Upper lobe of right lung (tissue), 1 donor: ENCODE results near the gene UNC13D. TPM values are rescaled to one million over a fixed set of nuclear protein-coding genes. Genes with fewer than 3 reads are reported as not detected.

Experiments used
- ATAC-seq: fragments of 200-7000 bp; cut with Tn5 transposase; one replicate; pipeline ENCODE4 v1.9.1; 2020; ENCODE audit warnings: mild to moderate bottlenecking, moderate library complexity
- DNase-seq: peaks from one replicate; pipeline ENCODE4 v3.0.0-alpha.2; 2020
- H3K27ac ChIP-seq: fragments of 200-600 bp; one replicate; pipeline ENCODE4 v1.8.0; 2022
- H3K27me3 ChIP-seq: fragments of 200-600 bp; one replicate; pipeline ENCODE4 v1.8.0; 2022; ENCODE audit warnings: mild to moderate bottlenecking
- H3K36me3 ChIP-seq: fragments of 200-600 bp; one replicate; pipeline ENCODE4 v1.8.0; 2022
- H3K4me1 ChIP-seq: fragments of 200-600 bp; one replicate; pipeline ENCODE4 v1.8.0; 2022
- H3K4me3 ChIP-seq: fragments of 200-600 bp; one replicate; pipeline ENCODE4 v1.8.0; 2022; ENCODE audit warnings: mild to moderate bottlenecking
- H3K9me3 ChIP-seq: fragments of 200-600 bp; one replicate; pipeline ENCODE4 v1.8.0; 2022
- intact Hi-C: fragments of 100-400 bp; cut with DNase I; formaldehyde crosslinking; loops from one replicate; pipeline ENCODE4 v1.11.0; 2022
- total RNA-seq: library from RNA; stranded (reverse); fragmentation: NEBNext Ultra II Directional; extraction: Animal tissue kit (Norgen Biotek cat#: 25700); gene quantifications from one replicate; pipeline ENCODE4 v1.2.1, GENCODE V29; 2021
- TF ChIP-seq, protein P1 (sequence below): fragments of 200-600 bp; IDR thresholded peaks from one replicate; pipeline ENCODE4 v1.8.0; 2022; ENCODE audit warnings: antibody characterized with exemption
- donor health status: DM: no; HTN: yes; CAD: no; lungs with severe emphysema.

The UNC13D gene
- total RNA-seq, 1 donor from 2014 or later: 145 TPM

GRCh38 chr17:75817571-75817970 lies 26.6 kb downstream of the UNC13D start:
- Histone ChIP-seq H3K27me3 (no peaks in the 10 kb centered on the region), H3K9me3 (no peaks in the 10 kb centered on the region), H3K4me3 (no peak overlapping the region), H3K27ac (no peak overlapping the region), H3K36me3 (peaks cover 91% of the 10 kb centered on the region), H3K4me1 (no peaks in the 10 kb centered on the region)
- DNase-seq: no peak
- TF ChIP-seq, protein P1, sequence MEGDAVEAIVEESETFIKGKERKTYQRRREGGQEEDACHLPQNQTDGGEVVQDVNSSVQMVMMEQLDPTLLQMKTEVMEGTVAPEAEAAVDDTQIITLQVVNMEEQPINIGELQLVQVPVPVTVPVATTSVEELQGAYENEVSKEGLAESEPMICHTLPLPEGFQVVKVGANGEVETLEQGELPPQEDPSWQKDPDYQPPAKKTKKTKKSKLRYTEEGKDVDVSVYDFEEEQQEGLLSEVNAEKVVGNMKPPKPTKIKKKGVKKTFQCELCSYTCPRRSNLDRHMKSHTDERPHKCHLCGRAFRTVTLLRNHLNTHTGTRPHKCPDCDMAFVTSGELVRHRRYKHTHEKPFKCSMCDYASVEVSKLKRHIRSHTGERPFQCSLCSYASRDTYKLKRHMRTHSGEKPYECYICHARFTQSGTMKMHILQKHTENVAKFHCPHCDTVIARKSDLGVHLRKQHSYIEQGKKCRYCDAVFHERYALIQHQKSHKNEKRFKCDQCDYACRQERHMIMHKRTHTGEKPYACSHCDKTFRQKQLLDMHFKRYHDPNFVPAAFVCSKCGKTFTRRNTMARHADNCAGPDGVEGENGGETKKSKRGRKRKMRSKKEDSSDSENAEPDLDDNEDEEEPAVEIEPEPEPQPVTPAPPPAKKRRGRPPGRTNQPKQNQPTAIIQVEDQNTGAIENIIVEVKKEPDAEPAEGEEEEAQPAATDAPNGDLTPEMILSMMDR: no peak
- ATAC-seq: no peak
- intact Hi-C loops: no loop called here

DNA sequence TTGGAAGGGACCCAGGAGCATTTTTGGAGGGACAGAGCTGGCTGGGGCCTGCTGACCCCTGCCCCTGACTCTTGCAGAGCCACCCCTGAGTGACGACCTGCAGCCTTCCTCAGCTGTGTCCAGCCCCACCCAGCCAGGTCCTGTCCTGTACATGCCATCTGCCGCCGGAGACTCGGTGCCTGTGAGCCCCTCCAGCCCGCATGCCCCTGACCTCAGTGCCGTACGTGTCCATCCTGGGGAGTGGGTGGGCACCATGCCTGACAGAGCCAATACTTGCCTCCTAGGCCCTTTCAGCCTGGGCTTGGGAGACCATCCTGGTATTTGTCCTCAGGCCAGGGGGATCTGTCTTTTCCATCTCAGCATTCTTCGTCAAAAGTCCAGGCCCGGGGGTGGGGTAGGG lies 27.5 kb downstream of the UNC13D start:
- no peaks in the 10 kb centered on the region for H3K27me3 ChIP-seq
- no peaks in the 10 kb centered on the region for H3K4me1 ChIP-seq
- intact Hi-C loops: no loop called here
- ATAC-seq (no peak), DNase-seq (no peak)
- H3K9me3 ChIP-seq: no peaks in the 10 kb centered on the region
- TF ChIP-seq, protein P1: no peak
- peaks cover 93% of the 10 kb centered on the region for H3K36me3 ChIP-seq
- no peak overlapping the region for H3K27ac ChIP-seq
- no peak overlapping the region for H3K4me3 ChIP-seq

- Histone ChIP-seq H3K36me3 (peaks cover 95% of the 10 kb centered on the region), H3K4me1 (no peaks in the 10 kb centered on the region), H3K27me3 (no peaks in the 10 kb centered on the region), H3K27ac (no peak overlapping the region), H3K9me3 (no peaks in the 10 kb centered on the region), H3K4me3 (no peak overlapping the region)
- ATAC-seq: no peak
- TF ChIP-seq, protein P1: no peak
- DNase-seq: no peak
- intact Hi-C loops: no loop called here
Observed at GRCh38 chr17:75815399-75815798, 28.8 kb downstream of the UNC13D start.

DNA sequence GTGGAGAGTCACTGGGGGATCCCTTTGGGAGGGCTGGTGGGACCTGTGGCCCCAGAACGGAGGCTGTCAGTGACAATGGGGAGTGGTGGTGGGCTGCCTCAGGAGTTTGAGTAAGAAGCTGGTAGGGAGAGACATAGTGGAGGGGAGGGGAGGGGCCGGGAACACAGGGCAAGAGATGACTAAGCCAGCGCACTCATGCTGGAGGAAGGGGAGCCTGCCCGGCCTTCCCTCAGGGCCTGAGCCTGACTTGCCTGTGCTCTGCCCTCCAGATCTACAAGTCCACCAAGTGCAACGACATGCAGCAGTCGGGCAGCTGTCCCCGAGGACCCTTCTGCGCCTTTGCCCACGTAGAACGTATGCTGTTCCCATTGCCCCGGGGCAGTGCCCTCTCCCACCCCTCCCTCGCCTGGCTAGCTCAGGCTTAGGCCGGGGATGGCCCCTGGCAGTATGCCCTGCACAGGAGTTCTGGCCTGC lies 29.3 kb downstream of the UNC13D start:
- no peaks in the 10 kb centered on the region for H3K9me3 ChIP-seq
- intact Hi-C loops: no loop called here
- no peak for DNase-seq
- H3K27me3 ChIP-seq: no peaks in the 10 kb centered on the region
- no peak for ATAC-seq
- H3K4me1 ChIP-seq: no peaks in the 10 kb centered on the region
- no peak overlapping the region for H3K27ac ChIP-seq
- TF ChIP-seq, protein P1: no peak
- H3K36me3 ChIP-seq: peaks cover 95% of the 10 kb centered on the region
- H3K4me3 ChIP-seq: no peak overlapping the region

GRCh38 chr17:75814021-75814395 lies 30.2 kb downstream of the UNC13D start:
- Histone ChIP-seq H3K9me3 (no peaks in the 10 kb centered on the region), H3K36me3 (peaks cover 89% of the 10 kb centered on the region), H3K4me1 (no peaks in the 10 kb centered on the region), H3K27me3 (no peaks in the 10 kb centered on the region), H3K27ac (no peak overlapping the region), H3K4me3 (no peak overlapping the region)
- TF ChIP-seq, protein P1: no peak
- DNase-seq (no peak), ATAC-seq (no peak)
- intact Hi-C loops: no loop called here
